Measurements from ENCODE around the gene PCDHB10.
"Not testable (repeated sequence)": the region's sequence is repeated elsewhere in the genome, so short reads cannot be mapped to it uniquely, and the experiment has no call there.

Gene PCDHB10

GRCh38 chr5:141155540-141156374 is 36.4 kb upstream of the PCDHB10 start:
- peaks cover 2% of the 10 kb centered on the region for H3K9me3 ChIP-seq (ENCODE audit: severe bottlenecking)
- DNase-seq (ENCODE audit: low spot score) (no peak), ATAC-seq (ENCODE audit: low read depth) (no peak)
- no peak for TF ChIP-seq CTCF (IDR thresholded peaks at IDR 0.05; ENCODE audit: poor library complexity, severe bottlenecking)
- H3K4me1 ChIP-seq (ENCODE audit: insufficient read depth, poor library complexity, severe bottlenecking), result no peaks in the 10 kb centered on the region
- H3K36me3 ChIP-seq (ENCODE audit: low read depth), result no peaks in the 10 kb centered on the region
- no peak overlapping the region for H3K4me3 ChIP-seq (ENCODE audit: severe bottlenecking)
- no peak overlapping the region for H3K27ac ChIP-seq (ENCODE audit: poor library complexity, severe bottlenecking)
- peaks cover 60% of the 10 kb centered on the region for H3K27me3 ChIP-seq (ENCODE audit: insufficient read depth, poor library complexity, severe bottlenecking)

- not testable (repeated sequence) for H3K27ac ChIP-seq (ENCODE audit: poor library complexity, severe bottlenecking); ATAC-seq (ENCODE audit: low read depth); DNase-seq (ENCODE audit: low spot score); H3K4me1 ChIP-seq (ENCODE audit: insufficient read depth, poor library complexity, severe bottlenecking); H3K4me3 ChIP-seq (ENCODE audit: severe bottlenecking); H3K36me3 ChIP-seq (ENCODE audit: low read depth); H3K9me3 ChIP-seq (ENCODE audit: severe bottlenecking)
- H3K27me3 ChIP-seq (ENCODE audit: insufficient read depth, poor library complexity, severe bottlenecking), result peaks cover 56% of the 10 kb centered on the region
Observed at GRCh38 chr5:141157356-141157755, 34.8 kb upstream of the PCDHB10 start.

- DNase-seq (ENCODE audit: low spot score); H3K4me3 ChIP-seq (ENCODE audit: severe bottlenecking); H3K4me1 ChIP-seq (ENCODE audit: insufficient read depth, poor library complexity, severe bottlenecking); H3K9me3 ChIP-seq (ENCODE audit: severe bottlenecking); ATAC-seq (ENCODE audit: low read depth); H3K36me3 ChIP-seq (ENCODE audit: low read depth); H3K27ac ChIP-seq (ENCODE audit: poor library complexity, severe bottlenecking): not testable (repeated sequence)
- peaks cover 50% of the 10 kb centered on the region for H3K27me3 ChIP-seq (ENCODE audit: insufficient read depth, poor library complexity, severe bottlenecking)
Observed at GRCh38 chr5:141157901-141158300, 34.3 kb upstream of the PCDHB10 start.

GRCh38 chr5:141172381-141173204 is 19.6 kb upstream of the PCDHB10 start, which contains the start of gene PCDHB7:
PCDHB7 (plus strand) TSS chr5:141172644; CDS start chr5:141172836, 192 bp downstream.
- Histone ChIP-seq H3K36me3 (ENCODE audit: low read depth) (no peaks in the 10 kb centered on the region), H3K27ac (ENCODE audit: poor library complexity, severe bottlenecking) (no peak within 1 kb of the TSS), H3K4me3 (ENCODE audit: severe bottlenecking) (no peak within 1 kb of the TSS), H3K9me3 (ENCODE audit: severe bottlenecking) (peaks cover 22% of the 10 kb centered on the region), H3K27me3 (ENCODE audit: insufficient read depth, poor library complexity, severe bottlenecking) (peaks cover 60% of the 10 kb centered on the region), H3K4me1 (ENCODE audit: insufficient read depth, poor library complexity, severe bottlenecking) (no peaks in the 10 kb centered on the region)
- ATAC-seq (ENCODE audit: low read depth), result no peak
- DNase-seq (ENCODE audit: low spot score), result no peak
- TF ChIP-seq CTCF (IDR thresholded peaks at IDR 0.05; ENCODE audit: poor library complexity, severe bottlenecking), result peak; percentile 65

- not testable (repeated sequence) for ATAC-seq (ENCODE audit: low read depth); DNase-seq (ENCODE audit: low spot score); H3K27ac ChIP-seq (ENCODE audit: poor library complexity, severe bottlenecking); H3K36me3 ChIP-seq (ENCODE audit: low read depth); H3K4me3 ChIP-seq (ENCODE audit: severe bottlenecking); H3K4me1 ChIP-seq (ENCODE audit: insufficient read depth, poor library complexity, severe bottlenecking)
- peaks cover 66% of the 10 kb centered on the region for H3K27me3 ChIP-seq (ENCODE audit: insufficient read depth, poor library complexity, severe bottlenecking)
- peaks cover 22% of the 10 kb centered on the region for H3K9me3 ChIP-seq (ENCODE audit: severe bottlenecking)
Observed at GRCh38 chr5:141174291-141175104, 17.7 kb upstream of the PCDHB10 start.

GRCh38 chr5:141175933-141176332 is 16.2 kb upstream of the PCDHB10 start:
- no peaks in the 10 kb centered on the region for H3K36me3 ChIP-seq (ENCODE audit: low read depth)
- no peak for TF ChIP-seq CTCF (IDR thresholded peaks at IDR 0.05; ENCODE audit: poor library complexity, severe bottlenecking)
- DNase-seq (ENCODE audit: low spot score) (no peak), ATAC-seq (ENCODE audit: low read depth) (no peak)
- H3K27me3 ChIP-seq (ENCODE audit: insufficient read depth, poor library complexity, severe bottlenecking), result peaks cover 70% of the 10 kb centered on the region
- H3K27ac ChIP-seq (ENCODE audit: poor library complexity, severe bottlenecking), result no peak overlapping the region
- H3K9me3 ChIP-seq (ENCODE audit: severe bottlenecking), result peaks cover 22% of the 10 kb centered on the region
- no peaks in the 10 kb centered on the region for H3K4me1 ChIP-seq (ENCODE audit: insufficient read depth, poor library complexity, severe bottlenecking)
- no peak overlapping the region for H3K4me3 ChIP-seq (ENCODE audit: severe bottlenecking)

- Histone ChIP-seq H3K27me3 (ENCODE audit: insufficient read depth, poor library complexity, severe bottlenecking) (peaks cover 78% of the 10 kb centered on the region), H3K9me3 (ENCODE audit: severe bottlenecking) (peaks cover 24% of the 10 kb centered on the region)
- ATAC-seq (ENCODE audit: low read depth); H3K4me3 ChIP-seq (ENCODE audit: severe bottlenecking); H3K27ac ChIP-seq (ENCODE audit: poor library complexity, severe bottlenecking); H3K4me1 ChIP-seq (ENCODE audit: insufficient read depth, poor library complexity, severe bottlenecking); H3K36me3 ChIP-seq (ENCODE audit: low read depth); DNase-seq (ENCODE audit: low spot score): not testable (repeated sequence)
Observed at GRCh38 chr5:141177577-141178191, 14.5 kb upstream of the PCDHB10 start, which contains the start of gene PCDHB8. PCDHB8 (plus strand) TSS chr5:141177790; CDS start chr5:141178035, 245 bp downstream.
